ENCODE measurements around the gene DUSP7. TPM values are rescaled to one million over a fixed set of nuclear protein-coding genes. Genes with fewer than 3 reads are reported as not detected.

DUSP7 gene
- total RNA-seq, 1 experiment from 2014 or later: 20.1 TPM

DNA sequence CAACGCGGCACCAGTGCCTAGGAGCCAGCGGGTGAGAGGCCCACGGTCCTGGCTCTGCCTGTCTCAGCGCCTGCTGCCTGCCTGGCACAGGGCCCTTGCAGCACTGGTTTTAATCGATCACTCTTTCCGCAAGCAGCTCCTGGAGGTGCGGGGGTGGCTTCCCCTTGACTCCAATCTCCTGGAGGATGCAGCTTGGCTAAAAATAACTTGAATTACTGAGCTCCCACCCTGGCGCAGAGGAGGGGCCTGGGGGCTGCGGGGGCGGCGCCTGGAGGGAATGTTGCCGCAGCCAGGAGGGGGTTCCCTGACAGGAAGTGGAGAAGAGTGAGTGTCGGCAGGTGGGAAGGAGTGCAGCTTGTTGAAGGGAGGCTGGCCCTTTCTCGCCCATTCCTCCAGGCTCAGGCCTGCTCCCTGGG is 50.8 kb downstream of the DUSP7 start:
- Histone ChIP-seq H3K27ac (ENCODE audit: low read depth, low read length, poor library complexity, severe bottlenecking) (no peak overlapping the region), H3K27me3 (replicated peaks; ENCODE audit: insufficient read depth, low read depth, low read length, poor library complexity) (no peaks in the 10 kb centered on the region), H3K4me1 (ENCODE audit: insufficient read depth, low read length, poor library complexity, severe bottlenecking) (peaks cover 18% of the 10 kb centered on the region), H3K9me3 (ENCODE audit: low read depth, low read length, poor library complexity, severe bottlenecking) (no peaks in the 10 kb centered on the region), H3K36me3 (ENCODE audit: insufficient read depth, low read length, poor library complexity, severe bottlenecking) (no peaks in the 10 kb centered on the region), H3K4me3 (ENCODE audit: low read depth, low read length, poor library complexity, severe bottlenecking) (no peak overlapping the region)
- ChIA-PET CTCF (interaction anchor here (0.5 to 1.0 kb wide), 2 partner anchors 47 to 50 kb away, joined by 3 to 4 read pairs; no protein-coding TSS in a partner anchor), POLR2A (ENCODE audit: low non-redundant PET) (interaction anchor here (0.6 kb wide), 1 partner anchor 45 kb away, joined by 3 read pairs; no protein-coding TSS in a partner anchor)
- TF ChIP-seq, protein P1, sequence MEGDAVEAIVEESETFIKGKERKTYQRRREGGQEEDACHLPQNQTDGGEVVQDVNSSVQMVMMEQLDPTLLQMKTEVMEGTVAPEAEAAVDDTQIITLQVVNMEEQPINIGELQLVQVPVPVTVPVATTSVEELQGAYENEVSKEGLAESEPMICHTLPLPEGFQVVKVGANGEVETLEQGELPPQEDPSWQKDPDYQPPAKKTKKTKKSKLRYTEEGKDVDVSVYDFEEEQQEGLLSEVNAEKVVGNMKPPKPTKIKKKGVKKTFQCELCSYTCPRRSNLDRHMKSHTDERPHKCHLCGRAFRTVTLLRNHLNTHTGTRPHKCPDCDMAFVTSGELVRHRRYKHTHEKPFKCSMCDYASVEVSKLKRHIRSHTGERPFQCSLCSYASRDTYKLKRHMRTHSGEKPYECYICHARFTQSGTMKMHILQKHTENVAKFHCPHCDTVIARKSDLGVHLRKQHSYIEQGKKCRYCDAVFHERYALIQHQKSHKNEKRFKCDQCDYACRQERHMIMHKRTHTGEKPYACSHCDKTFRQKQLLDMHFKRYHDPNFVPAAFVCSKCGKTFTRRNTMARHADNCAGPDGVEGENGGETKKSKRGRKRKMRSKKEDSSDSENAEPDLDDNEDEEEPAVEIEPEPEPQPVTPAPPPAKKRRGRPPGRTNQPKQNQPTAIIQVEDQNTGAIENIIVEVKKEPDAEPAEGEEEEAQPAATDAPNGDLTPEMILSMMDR (conservative IDR thresholded peaks at IDR 0.05; ENCODE audit: low read depth, low read length): no peak
- TF ChIP-seq EZH2 (IDR thresholded peaks at IDR 0.05; ENCODE audit: borderline replicate concordance, low read depth, low read length, poor library complexity, severe bottlenecking): no peak
- intact Hi-C loops (cut with micrococcal nuclease; ENCODE audit: unreplicated experiment): no loop called here
- DNase-seq (ENCODE audit: low spot score): peak; percentile 78
- BruUV-seq (replicated peaks): no TSS peak

DNA sequence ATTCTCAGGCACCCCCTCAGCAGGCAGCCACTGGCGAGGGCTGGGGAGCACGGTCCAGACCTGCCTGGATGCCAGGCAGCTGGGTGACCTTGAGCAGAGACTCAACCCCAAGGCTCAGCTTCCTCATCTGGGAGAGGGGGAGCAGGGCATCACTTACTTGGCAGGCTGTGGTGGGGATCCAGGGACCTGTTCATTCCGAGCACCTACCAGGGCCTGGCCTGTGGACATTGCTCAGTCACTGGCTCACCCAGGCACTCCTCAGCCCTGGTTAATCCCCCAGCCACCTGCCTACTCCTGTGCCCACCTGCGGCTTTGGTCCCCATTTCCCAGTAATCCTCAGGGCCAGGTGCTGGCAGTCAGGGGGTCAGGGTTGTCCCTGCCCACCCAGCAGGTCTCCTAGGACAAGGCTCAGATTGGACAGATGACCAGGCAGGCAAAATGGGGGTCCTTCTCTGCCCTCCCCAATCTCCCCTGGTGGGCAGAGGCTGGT is 51.4 kb downstream of the DUSP7 start:
- CTCF ChIA-PET: interaction anchor here (0.5 to 2.0 kb wide), 5 partner anchors 48 to 118 kb away, joined by 3 to 14 read pairs (median 4); partner anchors contain the start of gene DUSP7
- TF ChIP-seq EZH2 (IDR thresholded peaks at IDR 0.05; ENCODE audit: borderline replicate concordance, low read depth, low read length, poor library complexity, severe bottlenecking): no peak
- TF ChIP-seq, protein P1 (conservative IDR thresholded peaks at IDR 0.05; ENCODE audit: low read depth, low read length): no peak
- POLR2A ChIA-PET (ENCODE audit: low non-redundant PET): no interaction called here
- Histone ChIP-seq H3K9me3 (ENCODE audit: low read depth, low read length, poor library complexity, severe bottlenecking) (no peaks in the 10 kb centered on the region), H3K27me3 (replicated peaks; ENCODE audit: insufficient read depth, low read depth, low read length, poor library complexity) (no peaks in the 10 kb centered on the region), H3K36me3 (ENCODE audit: insufficient read depth, low read length, poor library complexity, severe bottlenecking) (no peaks in the 10 kb centered on the region), H3K27ac (ENCODE audit: low read depth, low read length, poor library complexity, severe bottlenecking) (no peak overlapping the region), H3K4me3 (ENCODE audit: low read depth, low read length, poor library complexity, severe bottlenecking) (no peak overlapping the region), H3K4me1 (ENCODE audit: insufficient read depth, low read length, poor library complexity, severe bottlenecking) (peaks cover 18% of the 10 kb centered on the region)
- intact Hi-C loops (cut with micrococcal nuclease; ENCODE audit: unreplicated experiment): loop anchor here (5.0 kb wide), 1 partner anchor 52 kb away; the partner anchor contains the start of gene DUSP7
- DNase-seq (ENCODE audit: low spot score): no peak
- BruUV-seq (replicated peaks): no TSS peak

DNA sequence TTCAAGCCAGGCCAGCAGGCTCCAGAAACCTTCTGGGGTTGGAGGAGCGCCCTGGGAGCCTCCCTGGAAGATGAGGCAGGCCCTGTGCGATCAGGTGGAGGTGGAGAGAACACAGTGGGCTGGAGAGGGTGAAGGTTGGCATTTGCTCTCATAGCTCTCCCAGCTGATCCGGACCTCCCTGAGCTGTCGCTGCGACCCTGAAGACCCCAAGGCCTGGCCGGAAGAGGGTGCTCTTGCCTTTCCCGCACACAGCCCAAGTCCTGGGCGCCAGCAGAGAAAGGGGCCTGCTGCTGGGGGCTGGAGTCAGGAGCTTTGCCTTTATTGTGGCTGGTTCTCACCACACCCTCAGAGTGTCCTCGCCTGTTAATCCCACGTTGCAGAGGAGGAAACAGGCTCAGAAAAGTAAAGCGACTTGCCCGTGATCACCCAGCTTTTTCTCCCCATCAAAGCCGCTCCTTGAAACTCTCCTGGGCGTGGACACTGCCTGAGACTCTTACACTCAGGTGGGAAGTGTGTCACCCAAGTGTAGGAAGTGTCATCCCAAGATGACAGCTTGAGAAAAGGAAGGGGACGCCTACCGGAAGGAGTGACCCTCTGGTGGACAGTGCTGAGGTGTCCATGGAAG is 52.1 kb downstream of the DUSP7 start:
- ChIA-PET POLR2A (ENCODE audit: low non-redundant PET) (interaction anchor here (0.6 kb wide), 1 partner anchor 36 kb away, joined by 5 read pairs; no protein-coding TSS in a partner anchor), CTCF (interaction anchor here (0.5 to 2.0 kb wide), 5 partner anchors 38 to 119 kb away, joined by 3 to 14 read pairs (median 3); partner anchors contain the start of gene DUSP7)
- TF ChIP-seq, protein P1 (conservative IDR thresholded peaks at IDR 0.05; ENCODE audit: low read depth, low read length): peak; percentile 45
- no peak for TF ChIP-seq EZH2 (IDR thresholded peaks at IDR 0.05; ENCODE audit: borderline replicate concordance, low read depth, low read length, poor library complexity, severe bottlenecking)
- no peaks in the 10 kb centered on the region for H3K27me3 ChIP-seq (replicated peaks; ENCODE audit: insufficient read depth, low read depth, low read length, poor library complexity)
- no peaks in the 10 kb centered on the region for H3K36me3 ChIP-seq (ENCODE audit: insufficient read depth, low read length, poor library complexity, severe bottlenecking)
- no TSS peak for BruUV-seq (replicated peaks)
- H3K4me3 ChIP-seq (ENCODE audit: low read depth, low read length, poor library complexity, severe bottlenecking): no peak overlapping the region
- H3K4me1 ChIP-seq (ENCODE audit: insufficient read depth, low read length, poor library complexity, severe bottlenecking): peaks cover 18% of the 10 kb centered on the region
- no peaks in the 10 kb centered on the region for H3K9me3 ChIP-seq (ENCODE audit: low read depth, low read length, poor library complexity, severe bottlenecking)
- intact Hi-C loops (cut with micrococcal nuclease; ENCODE audit: unreplicated experiment): loop anchor here (5.0 kb wide), 1 partner anchor 53 kb away; the partner anchor contains the start of gene DUSP7
- no peak overlapping the region for H3K27ac ChIP-seq (ENCODE audit: low read depth, low read length, poor library complexity, severe bottlenecking)
- peak; percentile 60 for DNase-seq (ENCODE audit: low spot score)

Data from A673 (cell line).